ENCODE measurements around the gene RASA3. TPM values are rescaled to one million over a fixed set of nuclear protein-coding genes. Genes with fewer than 3 reads are reported as not detected.

RASA3 gene
- polyA plus RNA-seq, 1 donor from 2014 or later: 52.8 TPM

- no peak overlapping the region for H3K27ac Mint-ChIP-seq
Measured at GRCh38 chr13:114093118-114093517, 39.3 kb downstream of the RASA3 start.

GRCh38 chr13:114092468-114092867 is 40.0 kb downstream of the RASA3 start:
- H3K4me1 Mint-ChIP-seq: peaks cover 29 to 40% (median 31%) of the 10 kb centered on the region in 3 donors
- H3K36me3 Mint-ChIP-seq: peaks cover 10% of the 10 kb centered on the region
- peak overlapping the region in 1 of 4 donors; percentile 85 for H3K4me3 Mint-ChIP-seq
- H3K9me3 Mint-ChIP-seq: peaks cover 7 to 11% (median 11%) of the 10 kb centered on the region in 3 donors
- no peaks in the 10 kb centered on the region for H3K27me3 Mint-ChIP-seq
- no peak overlapping the region for H3K27ac Mint-ChIP-seq

More at GRCh38 chr13:114093118-114093517, 39.3 kb downstream of the RASA3 start:
- Mint-ChIP-seq H3K27me3 (no peaks in the 10 kb centered on the region), H3K9me3 (peaks cover 7 to 11% (median 11%) of the 10 kb centered on the region in 3 donors), H3K36me3 (peaks cover 10% of the 10 kb centered on the region), H3K4me1 (peaks cover 30 to 42% (median 33%) of the 10 kb centered on the region in 3 donors), H3K4me3 (no peak overlapping the region)

GRCh38 chr13:114090476-114090875 is 41.9 kb downstream of the RASA3 start:
- Mint-ChIP-seq H3K4me3 (peak overlapping the region in 3 of 4 donors; percentile 10 to 89 (median 58)), H3K9me3 (peaks cover 7 to 11% (median 11%) of the 10 kb centered on the region in 3 donors), H3K27ac (peak overlapping the region; percentile 42 to 96 (median 89)), H3K27me3 (no peaks in the 10 kb centered on the region), H3K4me1 (peaks cover 21 to 24% (median 23%) of the 10 kb centered on the region in 3 donors), H3K36me3 (peaks cover 10% of the 10 kb centered on the region)

GRCh38 chr13:114089751-114090400 is 42.5 kb downstream of the RASA3 start:
- Mint-ChIP-seq H3K4me1 (peaks cover 19 to 21% (median 20%) of the 10 kb centered on the region in 3 donors), H3K4me3 (peak overlapping the region in 2 of 4 donors; percentile 58 to 89), H3K27me3 (no peaks in the 10 kb centered on the region), H3K9me3 (peaks cover 7 to 11% (median 11%) of the 10 kb centered on the region in 3 donors), H3K27ac (peak overlapping the region; percentile 42 to 96 (median 89)), H3K36me3 (peaks cover 10% of the 10 kb centered on the region)

GRCh38 chr13:114089341-114089740 is 43.1 kb downstream of the RASA3 start:
- Mint-ChIP-seq H3K4me1 (peaks cover 16 to 21% (median 20%) of the 10 kb centered on the region in 3 donors), H3K4me3 (no peak overlapping the region), H3K36me3 (peaks cover 10% of the 10 kb centered on the region), H3K27ac (no peak overlapping the region), H3K9me3 (peaks cover 7 to 11% (median 11%) of the 10 kb centered on the region in 3 donors), H3K27me3 (no peaks in the 10 kb centered on the region)

GRCh38 chr13:114088863-114089262 is 43.6 kb downstream of the RASA3 start:
- no peak overlapping the region for H3K4me3 Mint-ChIP-seq
- peak overlapping the region in 1 of 3 donors; percentile 19 for H3K27ac Mint-ChIP-seq
- H3K27me3 Mint-ChIP-seq: no peaks in the 10 kb centered on the region
- peaks cover 10% of the 10 kb centered on the region for H3K36me3 Mint-ChIP-seq
- H3K4me1 Mint-ChIP-seq: peaks cover 13 to 21% (median 20%) of the 10 kb centered on the region in 3 donors
- H3K9me3 Mint-ChIP-seq: peaks cover 7 to 11% (median 7%) of the 10 kb centered on the region in 3 donors

- Mint-ChIP-seq H3K4me1 (peaks cover 11 to 18% (median 17%) of the 10 kb centered on the region in 3 donors), H3K27me3 (no peaks in the 10 kb centered on the region), H3K36me3 (peaks cover 4% of the 10 kb centered on the region), H3K27ac (peak overlapping the region in 2 of 3 donors; percentile 19 to 46), H3K9me3 (peaks cover under 1 to 7% (median 7%) of the 10 kb centered on the region in 3 donors), H3K4me3 (no peak overlapping the region)
Measured at GRCh38 chr13:114088234-114088633, 44.2 kb downstream of the RASA3 start.

- H3K9me3 Mint-ChIP-seq: peaks cover 0 to 7% (median 7%) of the 10 kb centered on the region in 3 donors
- H3K27ac Mint-ChIP-seq: peak overlapping the region in 1 of 3 donors; percentile 46
- peaks cover 4% of the 10 kb centered on the region for H3K36me3 Mint-ChIP-seq
- H3K4me3 Mint-ChIP-seq: no peak overlapping the region
- H3K4me1 Mint-ChIP-seq: peaks cover 16 to 19% (median 17%) of the 10 kb centered on the region in 3 donors
- no peaks in the 10 kb centered on the region for H3K27me3 Mint-ChIP-seq
Measured at GRCh38 chr13:114087430-114087829, 45.0 kb downstream of the RASA3 start.

GRCh38 chr13:114082849-114083645 is 49.4 kb downstream of the RASA3 start:
- no peaks in the 10 kb centered on the region for H3K9me3 Mint-ChIP-seq
- no peaks in the 10 kb centered on the region for H3K27me3 Mint-ChIP-seq
- H3K4me1 Mint-ChIP-seq: peaks cover 0 to 21% (median 8%) of the 10 kb centered on the region in 3 donors
- H3K36me3 Mint-ChIP-seq: no peaks in the 10 kb centered on the region
- H3K4me3 Mint-ChIP-seq: no peak overlapping the region
- H3K27ac Mint-ChIP-seq: peak overlapping the region in 2 of 3 donors; percentile 56 to 70

GRCh38 chr13:114081761-114082681 is 50.4 kb downstream of the RASA3 start:
- peaks cover 0 to 24% (median 7%) of the 10 kb centered on the region in 3 donors for H3K4me1 Mint-ChIP-seq
- H3K27ac Mint-ChIP-seq: peak overlapping the region in 1 of 3 donors; percentile 91
- no peak overlapping the region for H3K4me3 Mint-ChIP-seq
- no peaks in the 10 kb centered on the region for H3K9me3 Mint-ChIP-seq
- no peaks in the 10 kb centered on the region for H3K36me3 Mint-ChIP-seq
- no peaks in the 10 kb centered on the region for H3K27me3 Mint-ChIP-seq

GRCh38 chr13:114080739-114081561 is 51.5 kb downstream of the RASA3 start:
- no peaks in the 10 kb centered on the region for H3K9me3 Mint-ChIP-seq
- H3K36me3 Mint-ChIP-seq: no peaks in the 10 kb centered on the region
- H3K27me3 Mint-ChIP-seq: no peaks in the 10 kb centered on the region
- H3K4me3 Mint-ChIP-seq: peak overlapping the region in 1 of 4 donors; percentile 33
- H3K27ac Mint-ChIP-seq: peak overlapping the region in 1 of 3 donors; percentile 91
- peaks cover 0 to 28% (median 13%) of the 10 kb centered on the region in 3 donors for H3K4me1 Mint-ChIP-seq

- H3K27me3 Mint-ChIP-seq: no peaks in the 10 kb centered on the region
- no peak overlapping the region for H3K4me3 Mint-ChIP-seq
- no peaks in the 10 kb centered on the region for H3K36me3 Mint-ChIP-seq
- no peaks in the 10 kb centered on the region for H3K9me3 Mint-ChIP-seq
- H3K27ac Mint-ChIP-seq: peak overlapping the region in 1 of 3 donors; percentile 91
- H3K4me1 Mint-ChIP-seq: peaks cover 0 to 28% (median 13%) of the 10 kb centered on the region in 3 donors
Measured at GRCh38 chr13:114079601-114080536, 52.6 kb downstream of the RASA3 start.
